ENCODE results near the gene CNTRL.
A peak's percentile ranks its signal among the peaks of the same experiment; 100 is the strongest.

The CNTRL gene

GRCh38 chr9:121133104-121133816, 58.5 kb downstream of the CNTRL start:
- no peak overlapping the region for H3K4me3 ChIP-seq (ENCODE audit: low read depth, low read length)
- peak; percentile 12 for DNase-seq (ENCODE audit: low read depth)
- TF ChIP-seq CTCF (IDR thresholded peaks at IDR 0.05; ENCODE audit: low read depth, low read length, missing control alignments): no peak

DNA sequence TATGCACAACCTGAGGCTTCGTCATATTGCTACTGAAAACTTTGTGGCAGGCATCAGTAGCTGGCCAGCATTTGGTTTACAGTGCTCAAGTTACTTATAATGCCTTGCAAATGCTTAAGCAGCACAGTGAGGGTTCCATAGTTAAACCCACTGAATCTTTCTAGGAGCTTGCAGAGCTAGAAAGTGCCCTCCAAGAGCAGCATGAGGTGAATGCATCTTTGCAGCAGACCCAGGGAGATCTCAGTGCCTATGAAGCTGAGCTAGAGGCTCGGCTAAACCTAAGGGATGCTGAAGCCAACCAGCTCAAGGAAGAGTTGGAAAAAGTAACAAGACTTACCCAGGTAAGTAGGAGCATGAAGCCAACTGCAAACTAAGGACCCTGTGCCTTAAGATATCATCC, 60.9 kb downstream of the CNTRL start:
- no peak for DNase-seq (ENCODE audit: low read depth)
- no peak for TF ChIP-seq CTCF (IDR thresholded peaks at IDR 0.05; ENCODE audit: low read depth, low read length, missing control alignments)
- no peak overlapping the region for H3K4me3 ChIP-seq (ENCODE audit: low read depth, low read length)

GRCh38 chr9:121138561-121138960, 63.8 kb downstream of the CNTRL start:
- no peak for DNase-seq (ENCODE audit: low read depth)
- H3K4me3 ChIP-seq (ENCODE audit: low read depth, low read length): no peak overlapping the region
- no peak for TF ChIP-seq CTCF (IDR thresholded peaks at IDR 0.05; ENCODE audit: low read depth, low read length, missing control alignments)

DNA sequence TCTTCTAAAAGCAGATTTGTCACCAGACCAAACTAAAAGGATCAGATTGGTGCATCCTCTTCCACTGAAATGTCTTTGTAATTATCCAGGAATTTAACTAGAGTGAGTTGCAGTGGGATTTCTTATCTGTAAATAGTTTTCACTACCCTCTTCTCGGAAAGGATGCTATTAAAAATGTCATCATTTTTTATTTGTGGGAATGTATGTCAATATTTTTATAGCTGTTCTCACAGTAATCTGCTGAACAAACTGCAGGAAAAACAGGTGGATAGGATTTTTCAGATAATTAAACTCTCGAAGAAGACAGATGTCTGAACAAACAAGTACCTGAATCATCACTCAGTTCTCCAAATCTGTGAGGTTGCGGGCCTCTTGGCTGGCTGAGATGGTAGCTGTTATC, 64.2 kb downstream of the CNTRL start:
- H3K4me3 ChIP-seq (ENCODE audit: low read depth, low read length): no peak overlapping the region
- DNase-seq (ENCODE audit: low read depth): no peak
- no peak for TF ChIP-seq CTCF (IDR thresholded peaks at IDR 0.05; ENCODE audit: low read depth, low read length, missing control alignments)

DNA sequence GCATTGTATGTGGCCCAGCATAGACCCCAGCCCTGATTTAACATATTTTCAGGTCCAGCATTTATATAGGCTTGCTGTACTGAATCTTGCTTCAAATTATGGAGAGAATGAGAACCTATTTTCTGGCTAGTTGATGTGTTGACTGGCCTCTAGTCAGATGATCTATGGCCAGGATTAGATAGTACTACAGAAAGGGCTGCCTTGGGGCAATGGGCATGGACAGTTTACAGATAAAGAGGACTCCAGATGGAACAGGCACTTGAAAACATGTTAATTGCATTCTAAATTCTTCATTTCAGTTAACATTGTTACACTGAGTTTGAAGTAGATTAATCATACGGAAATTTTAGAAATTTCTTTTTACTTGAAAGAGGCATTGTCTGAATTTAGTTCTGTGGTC, 65.4 kb downstream of the CNTRL start:
- no peak for TF ChIP-seq CTCF (IDR thresholded peaks at IDR 0.05; ENCODE audit: low read depth, low read length, missing control alignments)
- no peak overlapping the region for H3K4me3 ChIP-seq (ENCODE audit: low read depth, low read length)
- DNase-seq (ENCODE audit: low read depth): no peak

DNA sequence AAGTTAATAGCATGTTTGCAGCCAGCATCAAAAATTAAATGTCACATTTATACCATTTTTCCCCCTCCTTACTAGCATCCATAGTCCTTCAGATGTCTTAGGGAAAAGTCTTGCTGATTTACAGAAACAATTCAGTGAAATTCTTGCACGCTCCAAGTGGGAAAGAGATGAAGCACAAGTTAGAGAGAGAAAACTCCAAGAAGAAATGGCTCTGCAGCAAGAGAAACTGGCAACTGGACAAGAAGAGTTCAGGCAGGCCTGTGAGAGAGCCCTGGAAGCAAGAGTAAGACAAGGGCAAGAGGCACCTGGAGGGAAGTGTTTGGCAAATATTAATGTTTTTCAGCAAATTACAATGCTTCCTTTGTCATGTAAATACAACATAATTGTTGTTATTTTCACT, 66.6 kb downstream of the CNTRL start:
- no peak for DNase-seq (ENCODE audit: low read depth)
- TF ChIP-seq CTCF (IDR thresholded peaks at IDR 0.05; ENCODE audit: low read depth, low read length, missing control alignments): no peak
- no peak overlapping the region for H3K4me3 ChIP-seq (ENCODE audit: low read depth, low read length)

DNA sequence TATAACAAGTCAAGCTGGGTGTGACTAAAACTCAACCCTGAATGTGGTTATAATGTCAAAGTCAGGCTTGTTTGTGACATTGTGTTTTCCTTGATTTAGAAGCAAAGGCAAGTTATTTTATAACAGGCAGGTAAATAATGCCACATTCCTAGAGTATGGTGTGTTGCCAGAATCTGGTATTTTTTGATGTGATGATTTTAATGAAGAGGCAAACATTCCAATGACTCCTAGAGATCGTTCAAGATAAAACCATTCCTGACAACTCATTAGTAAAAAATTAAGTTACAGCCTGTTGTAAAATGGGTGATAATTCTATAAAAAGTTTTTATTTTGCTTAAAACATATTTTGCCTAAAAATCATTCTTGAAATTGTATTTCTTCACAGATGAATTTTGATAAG, 67.0 kb downstream of the CNTRL start:
- no peak for TF ChIP-seq CTCF (IDR thresholded peaks at IDR 0.05; ENCODE audit: low read depth, low read length, missing control alignments)
- H3K4me3 ChIP-seq (ENCODE audit: low read depth, low read length): no peak overlapping the region
- no peak for DNase-seq (ENCODE audit: low read depth)
